RPMI7951 (cell line): Measurements from ENCODE around the gene MARCHF9. TPM values are rescaled to one million over a fixed set of nuclear protein-coding genes. Genes with fewer than 3 reads are reported as not detected.
"Not testable (repeated sequence)": the region's sequence is repeated elsewhere in the genome, so short reads cannot be mapped to it uniquely, and the experiment has no call there.

Experiments
- DNase-seq: peaks from one replicate; pipeline ENCODE4 v3.0.0-alpha.2; 2012; ENCODE audit warnings: low read depth
- total RNA-seq: library from RNA; depleted of rRNA; stranded (reverse); fragments of >200 nt; shearing (Covaris generic); gene quantifications from 2 replicates; pipeline ENCODE4 v1.2.3, GENCODE V29; 2014

Gene MARCHF9
- total RNA-seq, 1 experiment from 2014 or later: 4.2 TPM

GRCh38 chr12:57769594-57769993 is 14.7 kb downstream of the MARCHF9 start:
- no peak for DNase-seq

- no peak for DNase-seq
Observed at GRCh38 chr12:57770734-57771133, 15.8 kb downstream of the MARCHF9 start.

- DNase-seq: peak; percentile 86
Observed at GRCh38 chr12:57771236-57771872, 16.5 kb downstream of the MARCHF9 start.

GRCh38 chr12:57771873-57772428 is 17.0 kb downstream of the MARCHF9 start, which contains the start of gene METTL1:
Gene METTL1, minus strand, starts transcription at chr12:57772105. Its CDS starts 22 bp downstream, at chr12:57772083.
- DNase-seq: peak; percentile 94

- peak; percentile 62 for DNase-seq
Observed at GRCh38 chr12:57772429-57773322, 17.8 kb downstream of the MARCHF9 start, which contains the start of gene EEF1AKMT3. Gene EEF1AKMT3, plus strand, starts transcription at chr12:57772614. Its CDS starts 111 bp downstream, at chr12:57772725.

GRCh38 chr12:57774634-57775033 is 19.7 kb downstream of the MARCHF9 start:
- DNase-seq: not testable (repeated sequence)

GRCh38 chr12:57775044-57775443 is 20.1 kb downstream of the MARCHF9 start:
- no peak for DNase-seq

GRCh38 chr12:57775563-57776246 is 20.8 kb downstream of the MARCHF9 start:
- DNase-seq: no peak

GRCh38 chr12:57776247-57776587 is 21.3 kb downstream of the MARCHF9 start:
- no peak for DNase-seq

- DNase-seq: no peak
Observed at GRCh38 chr12:57777367-57777766, 22.5 kb downstream of the MARCHF9 start.

- no peak for DNase-seq
Observed at GRCh38 chr12:57777911-57778310, 23.0 kb downstream of the MARCHF9 start.

- peak; percentile 19 for DNase-seq
Observed at GRCh38 chr12:57779736-57780135, 24.8 kb downstream of the MARCHF9 start.

GRCh38 chr12:57780284-57780897 is 25.5 kb downstream of the MARCHF9 start:
- no peak for DNase-seq

- DNase-seq: no peak
Observed at GRCh38 chr12:57781244-57781643, 26.3 kb downstream of the MARCHF9 start.

- DNase-seq: no peak
Observed at GRCh38 chr12:57781801-57782200, 26.9 kb downstream of the MARCHF9 start.

GRCh38 chr12:57782243-57782607 is 27.3 kb downstream of the MARCHF9 start:
- no peak for DNase-seq

GRCh38 chr12:57782608-57783465 is 27.9 kb downstream of the MARCHF9 start, which contains the start of gene TSFM:
Gene TSFM, plus strand, starts transcription at chr12:57782787. Its CDS starts 15 bp downstream, at chr12:57782802.
- DNase-seq: peak; percentile 92

GRCh38 chr12:57783466-57783801 is 28.5 kb downstream of the MARCHF9 start:
- DNase-seq: no peak

GRCh38 chr12:57783861-57784260 is 29.0 kb downstream of the MARCHF9 start:
- no peak for DNase-seq

GRCh38 chr12:57793920-57794319 is 39.0 kb downstream of the MARCHF9 start:
- peak; percentile 68 for DNase-seq

- DNase-seq: peak; percentile 61
Observed at GRCh38 chr12:57795354-57795753, 40.5 kb downstream of the MARCHF9 start.
